Retinal pigment epithelial cell (primary cell): ENCODE data around the gene TMEM108.

Source experiments
- DNase-seq: peaks from one replicate; pipeline ENCODE4 v3.0.0-alpha.2; 2010; ENCODE audit warnings: low read depth
- H3K4me3 ChIP-seq: 2 replicates; pipeline ENCODE4 v1.5.1; 2011; ENCODE audit warnings: mild to moderate bottlenecking, low read length, control low read depth, moderate library complexity
- TF ChIP-seq, protein P1 (sequence below): conservative IDR thresholded peaks from 2 replicates; pipeline ENCODE4 v1.5.1; 2011; ENCODE audit warnings: low read depth, low read length, control low read depth, inconsistent platforms

TMEM108 gene

DNA sequence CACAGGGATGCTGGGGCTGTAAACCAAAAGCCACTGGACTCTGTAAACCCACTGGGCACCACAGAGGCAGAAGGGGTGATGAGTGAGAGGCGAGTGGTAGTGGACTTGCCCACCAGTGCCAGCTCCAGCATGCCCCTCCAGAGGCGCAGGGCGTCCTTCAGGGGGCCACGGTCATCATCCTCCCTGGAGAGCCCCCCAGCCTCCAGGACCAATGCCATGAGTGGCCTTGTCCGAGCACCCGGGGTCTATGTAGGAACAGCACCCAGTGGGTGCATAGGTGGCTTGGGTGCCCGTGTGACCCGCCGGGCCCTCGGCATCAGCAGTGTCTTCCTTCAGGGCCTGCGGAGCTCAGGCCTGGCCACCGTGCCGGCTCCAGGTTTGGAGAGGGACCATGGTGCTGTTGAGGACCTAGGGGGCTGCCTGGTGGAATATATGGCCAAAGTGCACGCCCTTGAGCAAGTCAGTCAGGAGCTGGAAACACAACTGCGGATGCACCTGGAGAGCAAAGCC lies 361.9 kb downstream of the TMEM108 start, which contains the start of gene BFSP2:
Gene BFSP2 (plus strand): TSS at position 51 of the 510 bp plus-strand sequence. CDS start 28 bp downstream, at position 79.
- DNase-seq: no peak
- TF ChIP-seq, protein P1, sequence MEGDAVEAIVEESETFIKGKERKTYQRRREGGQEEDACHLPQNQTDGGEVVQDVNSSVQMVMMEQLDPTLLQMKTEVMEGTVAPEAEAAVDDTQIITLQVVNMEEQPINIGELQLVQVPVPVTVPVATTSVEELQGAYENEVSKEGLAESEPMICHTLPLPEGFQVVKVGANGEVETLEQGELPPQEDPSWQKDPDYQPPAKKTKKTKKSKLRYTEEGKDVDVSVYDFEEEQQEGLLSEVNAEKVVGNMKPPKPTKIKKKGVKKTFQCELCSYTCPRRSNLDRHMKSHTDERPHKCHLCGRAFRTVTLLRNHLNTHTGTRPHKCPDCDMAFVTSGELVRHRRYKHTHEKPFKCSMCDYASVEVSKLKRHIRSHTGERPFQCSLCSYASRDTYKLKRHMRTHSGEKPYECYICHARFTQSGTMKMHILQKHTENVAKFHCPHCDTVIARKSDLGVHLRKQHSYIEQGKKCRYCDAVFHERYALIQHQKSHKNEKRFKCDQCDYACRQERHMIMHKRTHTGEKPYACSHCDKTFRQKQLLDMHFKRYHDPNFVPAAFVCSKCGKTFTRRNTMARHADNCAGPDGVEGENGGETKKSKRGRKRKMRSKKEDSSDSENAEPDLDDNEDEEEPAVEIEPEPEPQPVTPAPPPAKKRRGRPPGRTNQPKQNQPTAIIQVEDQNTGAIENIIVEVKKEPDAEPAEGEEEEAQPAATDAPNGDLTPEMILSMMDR: no peak
- H3K4me3 ChIP-seq: no peak within 1 kb of the TSS

DNA sequence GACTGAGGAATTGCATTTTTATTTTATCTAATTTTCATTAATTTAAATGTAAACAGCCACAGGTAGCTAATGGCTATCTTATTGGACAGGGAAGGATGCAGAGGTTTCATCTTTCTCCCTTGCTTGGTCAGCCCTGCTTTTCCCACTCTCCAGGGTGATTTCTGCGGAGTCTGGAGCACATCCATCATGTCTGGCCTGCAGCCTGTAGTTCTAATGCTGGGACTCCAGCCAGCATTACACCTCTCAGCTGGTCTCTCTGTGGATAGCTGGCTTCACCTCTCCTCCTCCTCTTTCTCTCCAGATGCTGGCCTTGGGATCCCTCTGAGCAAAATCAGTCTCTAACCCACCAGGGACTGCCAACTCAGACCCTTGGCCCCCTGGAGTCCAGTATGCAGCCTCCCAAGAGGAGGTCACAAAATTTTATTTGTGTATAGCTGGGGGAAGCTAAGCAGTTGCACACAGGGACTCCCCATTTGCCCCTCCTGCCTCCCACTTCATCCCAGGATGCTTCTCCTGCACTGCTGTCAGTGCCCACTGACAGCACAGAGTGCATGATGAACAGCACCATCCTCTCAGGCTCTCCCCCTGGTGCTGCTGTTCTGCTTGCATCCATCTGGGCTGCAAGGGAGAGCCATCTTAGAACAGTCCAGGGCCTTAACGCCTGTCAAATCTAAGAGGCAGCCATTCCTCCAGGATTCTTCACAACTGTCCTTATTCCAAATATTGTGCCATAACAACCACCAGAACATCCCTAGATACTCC lies 363.4 kb downstream of the TMEM108 start:
- DNase-seq: no peak
- no peak overlapping the region for H3K4me3 ChIP-seq
- TF ChIP-seq, protein P1: no peak

DNA sequence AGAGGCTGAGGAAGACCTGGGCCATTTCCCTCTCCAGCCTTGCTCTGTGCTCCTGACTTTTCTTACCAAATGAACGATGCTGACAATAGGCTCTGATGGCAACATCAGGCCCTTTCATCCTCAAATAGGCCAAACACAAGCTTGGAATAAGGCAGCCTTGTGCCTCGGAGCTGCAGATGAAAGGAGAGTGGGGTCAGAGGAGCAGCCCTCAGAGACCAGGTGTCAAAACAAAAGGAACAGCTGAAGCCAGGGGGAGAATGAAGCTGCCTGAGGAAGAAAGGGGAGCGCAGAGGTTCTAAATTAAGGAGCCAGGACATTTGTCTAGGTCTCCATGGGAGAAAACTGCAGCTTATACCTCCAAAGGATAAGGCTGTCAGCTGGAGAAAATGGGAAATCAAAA lies 366.7 kb downstream of the TMEM108 start:
- DNase-seq: no peak
- TF ChIP-seq, protein P1: no peak
- no peak overlapping the region for H3K4me3 ChIP-seq

DNA sequence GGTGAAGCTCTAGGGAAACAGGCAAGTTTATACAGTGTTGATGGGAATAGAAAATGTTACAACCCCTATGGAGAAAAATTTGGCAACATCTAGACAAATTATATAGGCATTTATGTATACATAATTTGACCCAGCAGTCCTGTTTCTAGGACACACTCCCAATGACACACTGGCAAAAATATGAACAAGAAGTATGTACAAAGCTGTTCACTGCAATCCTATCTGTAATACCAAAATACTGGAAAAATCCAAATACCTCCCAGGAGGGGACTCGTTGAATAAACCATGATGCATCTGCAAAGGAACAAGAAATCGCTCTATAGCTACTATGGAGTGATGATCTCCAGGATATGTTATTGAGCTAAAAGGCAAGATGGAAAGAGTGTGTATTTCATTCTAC lies 370.2 kb downstream of the TMEM108 start:
- H3K4me3 ChIP-seq: no peak overlapping the region
- TF ChIP-seq, protein P1: no peak
- no peak for DNase-seq

DNA sequence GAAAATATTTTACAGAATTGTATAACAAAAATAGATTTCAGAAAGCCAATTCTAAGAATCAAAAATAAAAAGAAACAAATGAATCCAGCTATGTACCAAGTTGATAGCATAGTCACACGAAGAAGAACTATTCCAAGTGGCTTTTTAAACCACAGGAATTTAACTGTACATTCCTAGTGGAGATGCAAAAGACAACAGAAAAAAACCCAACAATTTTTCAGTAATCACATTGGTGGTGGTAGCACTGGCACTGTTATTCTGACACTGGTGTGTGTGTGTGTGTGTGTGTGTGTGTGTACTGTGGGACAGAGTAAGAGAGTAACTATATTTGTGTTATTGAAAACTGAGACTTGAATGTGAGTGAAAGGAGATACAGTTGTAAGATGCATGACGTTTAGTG lies 370.8 kb downstream of the TMEM108 start:
- no peak for DNase-seq
- TF ChIP-seq, protein P1: no peak
- no peak overlapping the region for H3K4me3 ChIP-seq

DNA sequence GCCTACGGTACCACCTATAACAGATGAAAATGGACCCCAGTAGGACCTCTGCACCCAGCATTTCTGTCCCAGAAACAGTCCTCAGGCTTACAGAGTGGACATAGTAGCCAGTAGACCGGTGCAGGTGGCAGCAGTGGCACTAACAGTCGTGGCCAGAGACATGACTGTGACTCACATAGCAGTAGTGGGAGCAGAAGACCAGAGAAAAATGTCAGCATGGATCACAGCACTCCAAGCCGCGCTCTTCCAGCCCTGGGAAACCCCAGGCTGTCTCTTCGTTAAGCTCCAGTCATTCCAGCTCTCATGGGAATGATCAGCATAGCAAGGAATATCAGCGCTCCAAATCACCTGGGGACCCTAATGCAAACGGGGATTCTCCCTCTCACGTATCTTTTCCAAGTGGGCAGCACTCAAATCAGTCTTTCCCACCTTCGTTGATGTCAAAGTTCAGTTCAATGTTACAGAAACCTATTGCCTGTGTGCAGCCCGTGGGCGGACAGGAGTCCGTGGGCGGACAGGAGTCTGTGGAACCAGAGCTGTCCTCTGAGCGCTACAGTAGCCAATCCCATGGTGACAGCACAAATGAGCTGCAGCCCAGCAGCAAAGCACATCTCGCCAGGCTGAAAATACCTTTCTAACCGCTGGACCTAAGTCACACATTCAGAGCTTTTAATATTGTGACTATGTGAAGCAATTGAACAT lies 372.2 kb downstream of the TMEM108 start:
- H3K4me3 ChIP-seq: no peak overlapping the region
- TF ChIP-seq, protein P1: no peak
- no peak for DNase-seq
